GM19463 (cell line): ENCODE results near the gene FAM222A.
A peak's percentile ranks its signal among the peaks of the same experiment; 100 is the strongest.

Experiments
- ATAC-seq: cut with Tn5 transposase; IDR thresholded peaks from one replicate; pipeline ENCODE4 v1.9.1; 2021; ENCODE audit warnings: mild to moderate bottlenecking, moderate library complexity; ENCODE audit not compliant: unreplicated experiment

Gene FAM222A

GRCh38 chr12:109710747-109711595, 2.7 kb upstream of the FAM222A start:
- no peak for ATAC-seq

GRCh38 chr12:109711596-109712461, 1.8 kb upstream of the FAM222A start:
- no peak for ATAC-seq

GRCh38 chr12:109714141-109714912, 702 bp downstream of the FAM222A start:
- peak; percentile 9 for ATAC-seq

- no peak for ATAC-seq
These were observed 1.3 kb downstream of the FAM222A start for GRCh38 chr12:109714913-109715244.

GRCh38 chr12:109715310-109716091, 1.9 kb downstream of the FAM222A start:
- ATAC-seq = no peak

GRCh38 chr12:109716092-109716479, 2.5 kb downstream of the FAM222A start:
- no peak for ATAC-seq

- no peak for ATAC-seq
These were observed 3.1 kb downstream of the FAM222A start for GRCh38 chr12:109716512-109717389.

- ATAC-seq = no peak
These were observed 4.0 kb downstream of the FAM222A start for GRCh38 chr12:109717390-109718357.

GRCh38 chr12:109718390-109718789, 4.8 kb downstream of the FAM222A start:
- ATAC-seq = no peak

GRCh38 chr12:109719123-109720022, 5.7 kb downstream of the FAM222A start:
- ATAC-seq = no peak

GRCh38 chr12:109720152-109720856, 6.7 kb downstream of the FAM222A start:
- ATAC-seq = no peak

- no peak for ATAC-seq
These were observed 7.2 kb downstream of the FAM222A start for GRCh38 chr12:109720857-109721189.

- ATAC-seq = no peak
These were observed 7.7 kb downstream of the FAM222A start for GRCh38 chr12:109721276-109721675.

- ATAC-seq = no peak
These were observed 8.5 kb downstream of the FAM222A start for GRCh38 chr12:109722022-109722720.

- no peak for ATAC-seq
These were observed 9.1 kb downstream of the FAM222A start for GRCh38 chr12:109722721-109723094.

- ATAC-seq = no peak
These were observed 9.8 kb downstream of the FAM222A start for GRCh38 chr12:109723311-109723881.
